ENCODE data around the gene MVB12B.
"Not testable (repeated sequence)": the region's sequence is repeated elsewhere in the genome, so short reads cannot be mapped to it uniquely, and the experiment has no call there.

MVB12B gene

GRCh38 chr9:126457175-126457547, 130.5 kb downstream of the MVB12B start:
- no peak for DNase-seq

GRCh38 chr9:126457890-126458289, 131.3 kb downstream of the MVB12B start:
- DNase-seq: no peak

GRCh38 chr9:126459126-126459525, 132.5 kb downstream of the MVB12B start:
- DNase-seq: peak; percentile 39

- DNase-seq: no peak
Observed at GRCh38 chr9:126459546-126459945, 132.9 kb downstream of the MVB12B start.

- no peak for DNase-seq
Observed at GRCh38 chr9:126459965-126460843, 133.6 kb downstream of the MVB12B start.

- no peak for DNase-seq
Observed at GRCh38 chr9:126461029-126461428, 134.4 kb downstream of the MVB12B start.

GRCh38 chr9:126461608-126462007, 135.0 kb downstream of the MVB12B start:
- no peak for DNase-seq

- no peak for DNase-seq
Observed at GRCh38 chr9:126462617-126463016, 136.0 kb downstream of the MVB12B start.

- no peak for DNase-seq
Observed at GRCh38 chr9:126463426-126463825, 136.8 kb downstream of the MVB12B start.

- no peak for DNase-seq
Observed at GRCh38 chr9:126464694-126465441, 138.2 kb downstream of the MVB12B start.

GRCh38 chr9:126465977-126466376, 139.3 kb downstream of the MVB12B start:
- no peak for DNase-seq

GRCh38 chr9:126468141-126468825, 141.7 kb downstream of the MVB12B start:
- no peak for DNase-seq

- no peak for DNase-seq
Observed at GRCh38 chr9:126470241-126470993, 143.8 kb downstream of the MVB12B start.

GRCh38 chr9:126471084-126471624, 144.5 kb downstream of the MVB12B start:
- peak; percentile 29 for DNase-seq

- peak; percentile 29 for DNase-seq
Observed at GRCh38 chr9:126472198-126472947, 145.7 kb downstream of the MVB12B start.

- DNase-seq: no peak
Observed at GRCh38 chr9:126472948-126473298, 146.3 kb downstream of the MVB12B start.

- DNase-seq: no peak
Observed at GRCh38 chr9:126474206-126474765, 147.7 kb downstream of the MVB12B start.

- no peak for DNase-seq
Observed at GRCh38 chr9:126474786-126475485, 148.3 kb downstream of the MVB12B start.

- no peak for DNase-seq
Observed at GRCh38 chr9:126475933-126476555, 149.4 kb downstream of the MVB12B start.

GRCh38 chr9:126477432-126477831, 150.8 kb downstream of the MVB12B start:
- DNase-seq: not testable (repeated sequence)
